Endometrial microvascular endothelial cells (primary cell): ENCODE measurements around the gene HID1. TPM values are rescaled to one million over a fixed set of nuclear protein-coding genes. Genes with fewer than 3 reads are reported as not detected.
"Not testable (repeated sequence)": the region's sequence is repeated elsewhere in the genome, so short reads cannot be mapped to it uniquely, and the experiment has no call there.

Experiments used
- in situ Hi-C: cut with HindIII; loops from 2 replicates; pipeline ENCODE4 v1.10.0; 2017; ENCODE audit warnings: low sequenced_read_pairs, low pct_unique_long_range_greater_than_20kb; ENCODE audit errors: inconsistent ontology term
- total RNA-seq: library from RNA; depleted of rRNA; stranded (reverse); fragments of >200 nt; gene quantifications from one replicate; pipeline ENCODE4 v1.2.3, GENCODE V29; 2015; ENCODE audit errors: inconsistent ontology term

The HID1 gene
- total RNA-seq, 1 donor from 2014 or later = 5.2 TPM

GRCh38 chr17:74916136-74916850 is 56.3 kb downstream of the HID1 start:
- in situ Hi-C loops = no loop called here

- in situ Hi-C loops = not testable (repeated sequence)
Observed at GRCh38 chr17:74911423-74911822, 61.1 kb downstream of the HID1 start.

GRCh38 chr17:74909097-74909496 is 63.5 kb downstream of the HID1 start:
- in situ Hi-C loops = not testable (repeated sequence)

GRCh38 chr17:74907012-74907411 is 65.5 kb downstream of the HID1 start:
- in situ Hi-C loops = no loop called here

- in situ Hi-C loops = not testable (repeated sequence)
Observed at GRCh38 chr17:74906214-74906793, 66.3 kb downstream of the HID1 start.

- in situ Hi-C loops = no loop called here
Observed at GRCh38 chr17:74904687-74905409, 67.7 kb downstream of the HID1 start.

- in situ Hi-C loops = no loop called here
Observed at GRCh38 chr17:74903671-74904070, 68.9 kb downstream of the HID1 start.

- in situ Hi-C loops = no loop called here
Observed at GRCh38 chr17:74903034-74903433, 69.5 kb downstream of the HID1 start.

- in situ Hi-C loops = no loop called here
Observed at GRCh38 chr17:74901353-74902135, 71.0 kb downstream of the HID1 start.

Other genes with a start within 250 kb of the HID1 start
- gene RAB37, start 235.5 kb downstream of the HID1 start, total RNA-seq = not detected
- 23.1 TPM for gene NHERF1, start 224.1 kb downstream of the HID1 start, total RNA-seq
- gene NAT9, start 196.4 kb downstream of the HID1 start, total RNA-seq = 24.6 TPM
- not detected for gene GRIN2C, start 112.9 kb downstream of the HID1 start, total RNA-seq
- 73.7 TPM for gene FDXR, start 99.8 kb downstream of the HID1 start, total RNA-seq
- not detected for gene FADS6, start 79.1 kb downstream of the HID1 start, total RNA-seq
- gene USH1G, start 49.5 kb downstream of the HID1 start, total RNA-seq = not detected
- gene OTOP2, start 48.5 kb downstream of the HID1 start, total RNA-seq = not detected
- not detected for gene OTOP3, start 36.9 kb downstream of the HID1 start, total RNA-seq
- gene CDR2L, start 14.9 kb upstream of the HID1 start, total RNA-seq = 15.1 TPM
- 57.1 TPM for gene MRPL58, start 39.9 kb upstream of the HID1 start, total RNA-seq
- gene ATP5PD, start 74.2 kb upstream of the HID1 start, total RNA-seq = 296 TPM
- 21.4 TPM for gene KCTD2, start 74.5 kb upstream of the HID1 start, total RNA-seq
- gene SLC16A5, start 115.2 kb upstream of the HID1 start, total RNA-seq = 4.3 TPM
- gene ARMC7, start 137.2 kb upstream of the HID1 start, total RNA-seq = 4.2 TPM
- 47.2 TPM for gene NT5C, start 159.0 kb upstream of the HID1 start, total RNA-seq
- gene JPT1, start 181.8 kb upstream of the HID1 start, total RNA-seq = 432 TPM
- 83.1 TPM for gene SUMO2, start 210.2 kb upstream of the HID1 start, total RNA-seq
- 66.9 TPM for gene NUP85, start 232.9 kb upstream of the HID1 start, total RNA-seq